Measurements from ENCODE around the gene CDC42BPA. TPM values are rescaled to one million over a fixed set of nuclear protein-coding genes. Genes with fewer than 3 reads are reported as not detected.

The CDC42BPA gene
- total RNA-seq, 1 experiment from 2014 or later, result 21.1 TPM

DNA sequence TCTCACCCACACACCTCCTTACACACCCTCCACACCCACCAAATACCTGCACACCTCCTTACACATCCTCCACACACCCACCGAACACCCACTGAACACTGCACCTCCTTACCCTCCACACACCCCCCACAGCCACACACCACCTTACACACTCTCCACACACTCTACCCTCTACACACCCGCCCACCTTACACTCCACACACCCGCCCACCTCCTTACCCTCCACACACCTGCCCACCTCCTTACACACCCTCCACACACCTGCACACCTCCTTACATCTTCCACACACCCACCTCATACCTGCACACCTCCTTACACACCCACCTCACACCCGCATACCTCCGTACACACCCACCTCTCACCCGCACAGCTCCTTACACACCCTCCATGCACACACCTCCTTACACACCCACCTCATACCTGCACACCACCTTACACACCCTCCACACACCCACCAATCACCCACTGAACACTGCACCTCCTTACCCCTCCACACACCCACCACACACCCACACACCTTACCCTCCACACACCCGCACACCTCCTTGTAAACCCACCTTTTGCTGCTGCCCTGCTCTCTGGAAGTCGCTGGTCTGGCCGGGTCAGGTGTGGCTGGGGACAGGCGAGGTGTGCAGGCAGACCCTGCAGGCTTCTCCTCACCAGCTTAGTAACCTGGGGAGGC is 339.7 kb downstream of the CDC42BPA start:
- in situ Hi-C loops (cut with HindIII; ENCODE audit: low pct_unique_long_range_greater_than_20kb, low sequenced_read_pairs), result no loop called here
- DNase-seq (ENCODE audit: low read depth, low spot score), result no peak

DNA sequence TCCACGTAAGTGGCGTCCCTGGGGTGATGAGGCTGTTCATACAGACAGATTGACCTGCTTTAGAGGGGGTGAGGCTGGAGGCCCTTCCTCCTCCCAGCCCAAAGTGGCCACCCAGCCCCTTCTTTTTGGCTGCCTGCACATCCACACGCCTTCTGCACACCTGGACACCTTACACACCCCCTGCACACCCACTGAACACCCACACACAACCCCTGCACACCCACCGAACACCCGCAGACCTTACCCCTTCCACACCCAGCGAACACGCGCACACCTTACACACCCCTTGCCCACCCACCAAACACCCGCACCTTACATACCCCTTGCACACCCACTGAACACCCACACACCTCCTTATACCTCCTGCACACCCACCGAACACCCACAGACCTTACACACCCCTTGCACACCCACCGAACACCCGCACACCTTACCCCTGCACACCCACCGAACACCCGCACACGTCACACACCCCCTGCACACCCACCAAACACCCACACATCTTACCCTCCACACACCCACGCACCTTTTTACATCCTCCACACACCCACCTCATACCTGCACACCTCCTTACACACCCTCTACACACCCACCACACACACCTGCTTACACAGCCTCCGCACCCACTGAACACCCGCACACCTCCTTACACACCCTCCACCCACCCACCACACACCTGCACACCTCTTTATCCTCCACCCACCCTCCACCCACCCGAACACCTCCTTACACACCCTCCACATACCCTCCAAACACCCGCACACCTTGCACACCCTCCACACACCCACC is 340.5 kb downstream of the CDC42BPA start:
- in situ Hi-C loops (cut with HindIII; ENCODE audit: low pct_unique_long_range_greater_than_20kb, low sequenced_read_pairs), result no loop called here

DNA sequence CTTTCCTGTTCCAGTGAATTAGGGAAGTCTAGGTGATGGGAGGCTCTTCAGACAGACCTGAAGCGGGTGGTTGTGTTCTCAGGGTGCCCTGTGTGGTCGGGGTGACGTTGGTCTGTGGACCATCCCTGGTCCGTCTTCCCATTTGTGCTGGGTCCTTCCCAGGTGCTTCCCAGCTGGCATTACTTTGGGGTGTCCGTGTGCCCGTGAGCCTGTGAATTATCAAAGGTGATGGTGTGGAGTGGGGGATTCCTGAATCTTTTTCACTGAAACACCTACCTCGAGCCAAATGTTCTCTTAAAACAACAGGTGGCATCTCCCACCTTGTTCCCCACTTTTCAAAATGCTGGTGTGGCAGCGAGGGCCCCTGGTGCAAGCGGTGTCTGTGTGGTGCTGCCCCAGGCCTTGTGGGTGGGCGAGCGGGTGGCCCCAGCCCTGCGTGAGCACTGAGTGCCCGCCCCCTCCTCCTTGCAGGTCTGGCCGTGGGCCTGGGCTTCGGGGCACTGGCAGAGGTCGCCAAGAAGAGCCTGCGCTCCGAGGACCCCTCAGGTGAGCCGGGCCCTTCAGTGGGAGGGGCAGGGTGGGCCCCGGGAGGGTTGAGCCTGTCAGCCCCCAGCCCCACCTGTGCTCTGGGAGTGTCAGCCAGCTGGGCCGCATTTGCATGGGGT is 341.2 kb downstream of the CDC42BPA start:
- DNase-seq (ENCODE audit: low read depth, low spot score), result no peak
- in situ Hi-C loops (cut with HindIII; ENCODE audit: low pct_unique_long_range_greater_than_20kb, low sequenced_read_pairs), result no loop called here

More for the DNA sequence above, 340.5 kb downstream of the CDC42BPA start:
- no peak for DNase-seq (ENCODE audit: low read depth, low spot score)

DNA sequence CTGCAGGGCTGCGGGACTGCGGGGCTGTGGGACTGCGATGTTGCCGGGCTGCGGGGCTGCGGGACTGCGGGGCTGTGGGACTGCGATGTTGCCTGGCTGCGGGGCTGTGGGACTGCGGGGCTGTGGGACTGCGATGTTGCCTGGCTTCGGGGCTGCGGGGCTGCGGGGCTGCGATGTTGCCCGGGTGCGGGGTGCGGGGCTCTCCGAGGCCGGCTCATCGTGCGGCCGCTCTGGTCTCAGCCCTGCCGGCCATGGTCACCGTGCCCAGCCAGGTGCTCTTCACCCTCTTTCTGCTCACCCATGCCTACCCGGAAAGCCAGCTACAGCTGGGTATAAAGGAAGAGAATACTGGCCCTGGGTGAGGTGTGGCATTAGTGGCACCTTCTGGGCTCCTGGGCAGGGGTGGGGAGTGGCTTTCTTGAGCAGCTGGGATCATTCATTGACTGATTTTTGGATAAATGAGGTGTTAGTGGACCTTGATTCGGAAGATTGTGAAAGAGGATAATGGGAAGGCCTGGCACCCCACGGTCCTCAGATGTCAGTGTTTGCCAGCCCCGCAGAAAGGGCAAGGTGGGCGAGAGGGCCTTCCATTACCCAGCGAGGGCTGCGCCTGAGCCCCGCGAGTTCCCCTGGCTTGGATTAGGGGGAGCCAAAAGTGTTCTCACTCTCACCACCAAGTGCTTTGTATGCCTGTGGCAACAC is 341.9 kb downstream of the CDC42BPA start:
- in situ Hi-C loops (cut with HindIII; ENCODE audit: low pct_unique_long_range_greater_than_20kb, low sequenced_read_pairs), result no loop called here
- no peak for DNase-seq (ENCODE audit: low read depth, low spot score)

DNA sequence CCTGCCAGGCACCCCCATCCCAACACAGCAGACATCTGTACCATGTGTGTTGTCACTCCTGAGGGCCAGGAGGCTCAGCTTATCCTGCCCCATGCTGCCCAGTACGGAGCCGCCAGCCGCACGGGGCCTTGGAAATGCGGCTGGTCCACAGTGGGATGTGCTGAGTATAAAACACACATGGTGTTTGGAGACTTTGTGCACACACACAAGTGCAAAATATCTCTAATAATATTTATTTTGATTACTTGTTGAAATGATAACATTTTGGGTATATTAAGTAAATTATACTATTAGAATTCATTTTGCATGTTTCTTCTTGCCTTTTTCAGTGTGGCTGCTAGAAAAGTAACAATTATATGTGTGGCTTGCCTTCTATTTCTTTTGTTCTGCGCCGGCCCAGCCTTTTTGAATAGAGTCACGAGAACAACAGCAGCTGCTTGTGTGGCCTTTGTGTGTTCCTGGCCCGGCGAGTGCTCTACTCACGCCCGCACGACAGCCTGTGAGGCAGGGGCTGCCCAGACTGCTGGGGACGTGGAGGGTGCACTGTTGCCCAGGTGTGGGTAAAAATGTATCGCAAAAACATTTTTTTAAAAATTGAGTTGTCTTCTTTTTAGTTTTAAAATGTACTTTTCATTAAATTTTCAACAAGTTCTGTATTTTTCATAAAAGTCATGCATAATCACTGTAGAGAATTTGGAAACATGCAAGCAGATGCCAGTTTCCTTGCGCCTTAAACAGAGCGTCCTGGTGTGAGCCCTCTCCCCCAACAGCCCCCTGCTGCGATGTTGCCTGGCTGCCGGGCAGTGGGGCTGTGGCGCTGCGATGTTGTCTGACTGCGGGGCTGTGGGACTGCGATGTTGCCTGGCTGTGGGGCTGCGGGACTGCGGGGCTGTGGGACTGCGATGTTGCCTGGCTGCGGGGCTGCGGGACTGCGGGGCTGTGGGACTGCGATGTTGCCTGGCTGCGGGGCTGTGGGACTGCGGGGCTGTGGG is 342.7 kb downstream of the CDC42BPA start:
- in situ Hi-C loops (cut with HindIII; ENCODE audit: low pct_unique_long_range_greater_than_20kb, low sequenced_read_pairs), result no loop called here
- DNase-seq (ENCODE audit: low read depth, low spot score), result no peak

DNA sequence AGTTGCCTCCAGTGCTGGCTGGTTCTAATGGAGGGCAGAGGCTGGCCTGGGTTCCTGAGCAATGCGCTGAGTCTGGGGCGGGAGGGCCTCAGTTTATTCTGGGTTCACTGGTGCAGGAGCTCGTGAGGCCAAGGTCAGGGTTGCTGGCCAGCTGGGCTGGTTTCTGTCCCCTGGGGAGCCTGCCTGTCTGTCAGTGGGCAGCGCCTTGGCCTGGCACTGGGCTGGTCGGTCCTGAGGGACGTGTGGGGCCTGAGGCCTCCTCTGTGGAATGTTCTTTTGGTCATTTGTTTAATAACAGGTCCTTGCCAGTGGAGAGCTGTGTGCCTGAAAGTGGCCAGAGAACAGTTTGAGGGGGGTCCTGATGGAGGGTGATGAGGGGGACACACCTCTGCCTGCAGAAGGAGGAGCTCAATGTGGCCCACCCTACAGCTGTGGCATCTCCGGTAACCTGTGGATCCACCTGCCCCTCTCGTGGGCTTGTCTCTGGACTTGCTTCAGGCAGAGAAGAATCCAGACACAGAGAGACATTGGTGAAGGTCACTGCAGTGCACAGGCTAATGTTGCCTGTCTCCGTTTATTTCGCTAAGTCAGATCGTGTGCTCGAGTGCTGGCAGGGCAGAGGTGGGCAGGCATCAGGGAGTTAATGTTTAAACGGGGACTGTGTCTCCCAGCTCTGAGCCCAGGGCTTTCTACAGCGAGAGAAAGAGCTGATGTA is 343.6 kb downstream of the CDC42BPA start:
- no peak for DNase-seq (ENCODE audit: low read depth, low spot score)
- in situ Hi-C loops (cut with HindIII; ENCODE audit: low pct_unique_long_range_greater_than_20kb, low sequenced_read_pairs), result no loop called here

DNA sequence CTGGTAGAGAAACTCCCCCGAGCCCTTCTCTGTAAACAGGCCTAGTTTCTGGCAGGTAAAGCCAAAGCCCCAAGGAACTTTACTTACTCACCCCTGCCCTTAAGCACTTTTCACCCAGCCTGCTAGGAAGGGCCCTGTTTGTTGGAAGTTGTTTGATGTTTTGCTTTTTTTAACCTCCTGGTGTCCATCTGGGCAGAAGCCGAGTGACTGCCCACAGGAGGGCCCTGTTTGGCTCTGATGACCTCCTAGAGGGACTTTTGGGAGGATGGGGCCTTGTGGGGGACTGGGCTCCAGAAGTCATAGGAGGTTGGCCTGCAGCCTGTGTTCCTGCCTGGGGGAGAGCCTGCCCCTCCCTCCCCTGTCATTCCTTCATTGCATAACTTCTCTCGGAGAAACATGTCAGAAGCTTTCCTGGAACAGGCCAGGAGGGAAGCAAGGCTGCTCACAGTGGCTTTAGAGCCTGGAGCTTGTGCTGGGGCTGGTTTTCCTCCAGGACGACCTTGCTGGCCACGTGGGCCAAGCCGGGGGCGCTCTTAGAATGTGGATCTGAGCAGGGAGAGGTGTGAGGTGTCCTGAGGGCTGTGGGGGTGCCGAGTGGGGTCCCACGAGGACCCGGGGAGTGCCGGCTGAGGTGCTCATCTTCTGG is 344.3 kb downstream of the CDC42BPA start:
- in situ Hi-C loops (cut with HindIII; ENCODE audit: low pct_unique_long_range_greater_than_20kb, low sequenced_read_pairs), result no loop called here
- DNase-seq (ENCODE audit: low read depth, low spot score), result no peak

DNA sequence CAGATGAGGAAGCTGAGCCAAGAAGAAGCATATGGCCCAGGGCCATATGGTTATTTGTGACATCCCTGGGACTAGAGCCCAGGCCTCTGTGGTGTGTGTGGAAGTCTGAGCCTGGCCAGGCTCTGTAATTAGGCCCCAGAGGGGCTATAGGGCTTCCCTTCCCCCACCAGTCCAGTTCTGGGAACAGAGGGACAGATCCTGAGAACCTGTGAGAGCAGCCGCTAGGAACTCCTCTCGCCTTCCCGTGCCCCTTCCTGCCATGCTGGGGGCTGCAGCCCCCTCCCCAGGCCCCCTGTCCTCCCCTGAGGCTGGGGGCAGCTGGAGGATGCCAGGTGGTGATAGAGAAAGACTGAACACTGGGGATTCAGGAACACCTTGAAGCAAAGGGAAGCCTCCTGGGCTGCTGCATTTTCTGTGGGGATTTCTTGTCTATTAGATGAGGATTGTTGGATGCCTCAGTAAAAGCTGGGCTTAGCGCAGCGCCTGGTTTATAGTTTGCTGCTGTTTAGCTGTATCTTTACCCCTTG is 344.9 kb downstream of the CDC42BPA start:
- no peak for DNase-seq (ENCODE audit: low read depth, low spot score)
- in situ Hi-C loops (cut with HindIII; ENCODE audit: low pct_unique_long_range_greater_than_20kb, low sequenced_read_pairs), result no loop called here

DNA sequence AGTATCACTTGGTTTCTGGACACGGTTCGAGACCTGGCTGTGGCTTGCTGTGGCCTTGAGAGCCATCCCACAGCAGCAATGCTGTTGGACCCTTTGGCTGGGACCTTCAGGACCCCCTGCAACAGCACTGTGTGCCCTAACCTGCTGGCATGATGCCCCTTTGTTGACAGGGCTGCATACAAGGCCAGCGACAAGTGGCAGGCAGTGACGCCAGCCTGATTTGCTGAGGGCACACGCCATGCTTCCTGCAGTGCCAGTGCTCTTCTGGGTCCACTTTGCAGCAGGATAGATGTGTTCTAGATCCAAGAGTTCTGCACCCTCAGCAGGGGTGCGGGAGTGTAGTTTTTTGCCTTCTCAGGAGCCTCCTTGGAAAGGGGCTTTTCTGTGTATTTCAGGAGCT is 345.4 kb downstream of the CDC42BPA start:
- in situ Hi-C loops (cut with HindIII; ENCODE audit: low pct_unique_long_range_greater_than_20kb, low sequenced_read_pairs), result no loop called here
- DNase-seq (ENCODE audit: low read depth, low spot score), result no peak

DNA sequence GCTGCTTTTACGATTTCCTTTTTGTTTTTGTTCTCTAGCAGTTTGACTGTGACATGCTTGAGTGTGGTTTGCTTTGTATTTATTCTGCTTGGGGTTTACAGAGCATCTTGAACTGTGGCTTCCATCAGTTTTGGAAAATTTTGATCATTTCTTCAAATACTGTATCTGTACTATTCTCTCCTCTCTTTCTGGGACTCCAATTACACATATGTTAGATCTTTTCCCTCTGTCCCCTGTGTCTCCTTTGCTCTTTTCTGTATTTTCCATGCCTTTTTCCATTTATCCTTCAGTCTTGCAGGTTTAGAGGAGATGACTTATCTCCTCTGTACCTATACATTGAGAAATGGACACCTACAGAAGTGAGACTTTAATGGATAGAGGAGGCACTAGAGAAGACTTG is 346.5 kb downstream of the CDC42BPA start:
- in situ Hi-C loops (cut with HindIII; ENCODE audit: low pct_unique_long_range_greater_than_20kb, low sequenced_read_pairs), result no loop called here
- DNase-seq (ENCODE audit: low read depth, low spot score), result no peak

DNA sequence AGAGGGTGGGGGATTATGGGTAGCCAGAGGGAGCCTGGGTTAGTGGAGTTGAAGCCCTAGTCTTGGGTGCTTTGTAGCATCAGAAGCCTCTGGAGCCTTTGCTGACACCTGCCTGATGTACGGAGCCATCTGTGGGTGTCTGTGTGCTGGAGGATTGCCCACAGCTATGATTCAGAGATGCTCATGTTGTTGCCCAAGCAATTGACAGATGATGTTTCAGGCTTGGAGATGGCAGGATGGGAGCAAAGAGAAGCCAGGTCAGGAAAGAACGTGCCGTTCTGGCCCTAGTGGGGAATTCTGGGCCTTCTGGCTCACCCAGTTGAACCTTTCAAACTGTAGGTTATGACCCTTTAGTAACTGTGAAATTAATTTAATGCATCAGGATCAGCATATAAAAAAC is 350.6 kb downstream of the CDC42BPA start:
- in situ Hi-C loops (cut with HindIII; ENCODE audit: low pct_unique_long_range_greater_than_20kb, low sequenced_read_pairs), result no loop called here
- DNase-seq (ENCODE audit: low read depth, low spot score), result no peak

DNA sequence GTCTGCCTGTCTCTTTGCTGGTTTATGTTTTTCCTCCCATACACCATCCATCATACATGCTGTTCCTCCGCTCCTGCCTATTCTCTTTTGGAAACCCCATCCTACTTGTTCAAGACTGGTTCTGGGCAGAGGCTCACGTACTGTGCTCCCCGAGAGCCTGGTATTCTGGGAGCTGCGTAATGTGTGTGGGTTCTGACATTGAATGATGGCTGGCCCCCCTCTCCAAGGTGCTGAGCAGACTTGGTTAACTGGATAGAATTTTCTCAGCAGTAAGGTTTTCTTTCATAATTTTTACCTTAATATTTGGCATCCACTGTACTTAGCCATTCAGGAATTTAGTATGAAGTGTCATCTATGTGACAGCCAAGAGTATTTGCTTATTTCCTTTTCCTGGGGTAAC is 351.6 kb downstream of the CDC42BPA start:
- no peak for DNase-seq (ENCODE audit: low read depth, low spot score)
- in situ Hi-C loops (cut with HindIII; ENCODE audit: low pct_unique_long_range_greater_than_20kb, low sequenced_read_pairs), result no loop called here

DNA sequence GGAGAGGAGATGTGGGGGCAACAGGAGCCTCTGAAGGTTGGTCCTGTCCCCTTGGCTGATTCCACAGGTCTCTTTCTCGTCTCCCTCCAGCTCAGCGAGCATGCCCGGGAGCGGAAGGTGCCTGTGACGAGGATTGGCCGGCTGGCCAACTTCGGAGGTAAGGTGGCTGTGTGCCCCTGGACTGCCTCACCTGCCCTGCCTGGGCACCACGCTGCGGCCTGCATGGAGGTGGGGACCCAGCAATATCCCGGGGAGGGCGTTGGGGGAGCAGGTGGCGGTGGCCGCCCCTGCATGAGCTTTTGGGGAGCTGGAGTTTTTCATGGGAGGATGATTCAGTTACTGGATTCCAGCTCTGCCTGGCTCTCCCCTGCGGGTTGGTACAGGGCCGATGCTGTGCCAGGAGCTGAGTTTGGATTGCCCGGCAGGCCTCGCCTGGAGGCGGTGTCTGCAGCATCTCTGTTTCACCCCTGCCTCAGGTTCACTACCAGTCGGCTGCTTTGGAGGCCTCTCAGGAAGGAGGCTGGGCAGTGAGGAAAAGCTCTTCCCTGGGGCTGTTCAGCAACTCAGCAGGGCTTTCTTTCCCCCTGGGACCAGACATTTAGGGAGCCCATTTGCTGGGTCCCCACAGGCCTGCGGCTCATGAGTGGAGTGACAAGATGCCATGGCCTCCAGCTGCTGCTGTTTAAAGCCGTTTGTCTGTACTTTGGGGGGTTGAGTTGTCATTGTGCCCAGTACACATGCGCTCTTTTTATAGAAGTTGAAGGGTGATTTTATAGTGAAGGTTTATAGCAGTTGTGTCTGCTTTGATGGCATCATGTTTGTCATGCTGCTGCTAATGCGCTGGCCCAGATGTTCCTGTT is 352.5 kb downstream of the CDC42BPA start:
- no peak for DNase-seq (ENCODE audit: low read depth, low spot score)
- in situ Hi-C loops (cut with HindIII; ENCODE audit: low pct_unique_long_range_greater_than_20kb, low sequenced_read_pairs), result no loop called here

DNA sequence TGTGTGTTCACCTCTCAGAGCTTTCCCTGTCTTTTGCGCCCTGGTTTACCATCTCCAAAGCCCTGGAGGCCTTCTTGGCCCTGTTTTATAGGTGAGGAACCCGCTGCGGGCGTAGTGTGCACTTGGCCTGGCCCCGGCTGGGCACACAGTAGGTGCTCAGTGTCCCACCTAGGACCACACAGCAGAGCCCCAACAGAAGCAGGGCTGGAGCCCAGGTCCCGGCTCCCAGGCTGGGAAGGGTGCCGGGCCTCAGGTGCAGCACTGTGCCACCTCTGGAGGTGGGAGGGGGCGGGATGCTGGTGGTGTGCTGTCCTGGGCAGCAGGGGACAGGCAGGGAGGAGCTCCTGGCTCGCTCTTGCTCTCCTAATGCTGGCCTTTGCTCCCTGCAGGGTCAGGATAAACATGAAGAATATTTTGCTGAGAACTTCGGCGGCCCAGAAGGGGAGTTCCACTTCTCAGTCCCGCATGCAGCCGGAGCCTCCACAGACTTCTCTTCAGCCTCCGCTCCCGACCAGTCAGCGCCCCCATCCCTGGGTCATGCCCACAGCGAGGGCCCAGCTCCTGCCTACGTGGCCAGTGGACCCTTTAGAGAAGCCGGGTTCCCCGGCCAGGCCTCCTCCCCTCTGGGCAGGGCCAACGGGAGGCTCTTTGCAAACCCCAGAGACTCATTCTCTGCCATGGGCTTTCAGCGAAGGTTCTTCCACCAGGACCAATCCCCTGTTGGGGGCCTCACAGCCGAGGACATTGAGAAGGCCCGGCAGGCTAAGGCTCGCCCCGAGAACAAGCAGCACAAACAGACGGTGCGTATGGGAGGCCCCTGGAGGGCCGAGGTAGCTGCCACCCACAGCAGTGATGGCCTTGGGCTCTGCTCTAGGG is 353.4 kb downstream of the CDC42BPA start:
- in situ Hi-C loops (cut with HindIII; ENCODE audit: low pct_unique_long_range_greater_than_20kb, low sequenced_read_pairs), result no loop called here
- DNase-seq (ENCODE audit: low read depth, low spot score), result no peak

Data from SK-MEL-5 (cell line).